NCI-H82 treated with DMSO at 0.1 percent for 48 hours (cell line): Measurements from ENCODE around the gene INPP5A.
"Not testable (repeated sequence)": the region's sequence is repeated elsewhere in the genome, so short reads cannot be mapped to it uniquely, and the experiment has no call there.

Experiments
- DNase-seq: peaks from one replicate; lab custom pipeline; 2025; ENCODE audit not compliant: unreplicated experiment; lab: John Stamatoyannopoulos, UW

Gene INPP5A, protein sequence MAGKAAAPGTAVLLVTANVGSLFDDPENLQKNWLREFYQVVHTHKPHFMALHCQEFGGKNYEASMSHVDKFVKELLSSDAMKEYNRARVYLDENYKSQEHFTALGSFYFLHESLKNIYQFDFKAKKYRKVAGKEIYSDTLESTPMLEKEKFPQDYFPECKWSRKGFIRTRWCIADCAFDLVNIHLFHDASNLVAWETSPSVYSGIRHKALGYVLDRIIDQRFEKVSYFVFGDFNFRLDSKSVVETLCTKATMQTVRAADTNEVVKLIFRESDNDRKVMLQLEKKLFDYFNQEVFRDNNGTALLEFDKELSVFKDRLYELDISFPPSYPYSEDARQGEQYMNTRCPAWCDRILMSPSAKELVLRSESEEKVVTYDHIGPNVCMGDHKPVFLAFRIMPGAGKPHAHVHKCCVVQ

DNA sequence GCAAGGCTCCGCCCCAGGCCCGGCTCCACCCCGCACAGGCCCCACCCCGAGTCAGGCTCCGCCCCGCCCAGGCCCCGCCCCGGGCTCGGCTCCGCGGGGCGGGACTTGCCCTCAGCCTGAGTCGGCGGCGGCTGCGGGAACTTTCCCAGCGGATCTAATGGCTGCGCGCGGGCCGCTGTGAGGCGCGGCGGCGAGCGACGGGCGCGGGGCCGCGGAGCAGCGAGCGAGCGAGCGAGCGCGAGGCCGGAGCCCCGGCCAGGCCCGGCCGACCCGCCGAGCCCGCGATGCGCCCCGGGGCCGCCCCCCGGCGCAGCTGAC is at the start of gene INPP5A:
Gene INPP5A (plus strand): TSS at position 104 of the 318 bp plus-strand sequence. CDS start 310 bp downstream, outside the sequence.
- no peak for DNase-seq

DNA sequence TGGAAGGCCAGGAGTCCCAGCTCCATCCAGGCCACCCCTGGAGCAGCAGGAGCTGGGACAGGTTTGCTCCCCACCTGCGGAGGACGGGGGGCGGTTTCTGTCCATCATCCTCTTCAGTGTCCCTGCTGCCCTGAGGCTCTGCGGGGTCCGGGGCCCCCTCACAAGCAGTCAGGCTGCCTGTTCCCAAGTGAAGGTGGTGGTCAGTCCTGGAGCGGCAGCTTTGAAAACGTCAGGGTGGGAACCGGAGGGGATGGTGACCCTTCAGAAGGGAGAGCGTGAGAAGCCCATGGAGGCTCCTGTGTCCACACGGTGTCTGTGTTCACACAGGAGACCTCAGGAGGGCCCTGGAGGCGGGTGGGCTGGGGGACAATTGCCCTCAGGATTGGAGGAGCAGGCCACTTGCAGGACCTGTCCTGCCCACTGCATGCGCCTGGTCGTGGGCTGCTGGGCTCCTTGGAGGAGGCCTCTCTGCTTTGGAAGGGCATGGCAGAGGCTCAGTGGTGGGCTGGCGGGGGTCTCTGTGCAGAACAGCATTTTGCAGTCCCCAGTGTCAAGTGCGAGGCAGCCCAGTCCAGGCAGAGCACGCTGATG is 49.3 kb upstream of the INPP5A start:
- no peak for DNase-seq

DNA sequence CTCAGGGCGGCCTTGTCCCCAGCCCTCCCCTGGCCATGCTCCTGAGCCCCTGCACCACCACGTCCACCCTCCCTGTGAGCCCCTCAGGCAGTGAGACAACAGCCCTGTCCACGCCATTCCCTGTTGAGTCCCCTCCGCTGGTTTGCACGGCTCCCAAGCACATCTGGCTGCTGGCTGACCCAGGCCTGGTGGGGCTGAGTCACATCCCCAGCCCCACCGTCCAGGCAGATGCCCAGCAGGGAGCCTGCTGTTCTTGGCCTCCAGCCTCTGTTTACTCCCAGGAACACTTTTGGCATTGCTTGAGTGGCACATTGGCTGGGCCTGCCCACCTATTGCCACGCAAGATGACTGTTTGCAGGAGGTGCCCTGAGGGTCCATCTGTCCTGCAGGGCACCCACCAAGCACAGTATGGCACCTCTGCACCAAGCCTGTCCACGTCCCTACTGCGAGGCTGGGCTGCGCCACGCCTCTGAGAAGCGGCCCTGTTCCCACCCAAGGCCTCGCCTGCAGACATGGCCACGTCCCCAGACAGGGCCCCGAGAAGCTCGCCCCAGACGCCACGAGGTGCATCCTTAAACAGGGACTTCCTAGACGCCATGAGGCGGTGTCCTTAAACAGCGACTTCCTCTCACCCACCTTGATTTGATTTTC is 48.4 kb upstream of the INPP5A start:
- DNase-seq = no peak

DNA sequence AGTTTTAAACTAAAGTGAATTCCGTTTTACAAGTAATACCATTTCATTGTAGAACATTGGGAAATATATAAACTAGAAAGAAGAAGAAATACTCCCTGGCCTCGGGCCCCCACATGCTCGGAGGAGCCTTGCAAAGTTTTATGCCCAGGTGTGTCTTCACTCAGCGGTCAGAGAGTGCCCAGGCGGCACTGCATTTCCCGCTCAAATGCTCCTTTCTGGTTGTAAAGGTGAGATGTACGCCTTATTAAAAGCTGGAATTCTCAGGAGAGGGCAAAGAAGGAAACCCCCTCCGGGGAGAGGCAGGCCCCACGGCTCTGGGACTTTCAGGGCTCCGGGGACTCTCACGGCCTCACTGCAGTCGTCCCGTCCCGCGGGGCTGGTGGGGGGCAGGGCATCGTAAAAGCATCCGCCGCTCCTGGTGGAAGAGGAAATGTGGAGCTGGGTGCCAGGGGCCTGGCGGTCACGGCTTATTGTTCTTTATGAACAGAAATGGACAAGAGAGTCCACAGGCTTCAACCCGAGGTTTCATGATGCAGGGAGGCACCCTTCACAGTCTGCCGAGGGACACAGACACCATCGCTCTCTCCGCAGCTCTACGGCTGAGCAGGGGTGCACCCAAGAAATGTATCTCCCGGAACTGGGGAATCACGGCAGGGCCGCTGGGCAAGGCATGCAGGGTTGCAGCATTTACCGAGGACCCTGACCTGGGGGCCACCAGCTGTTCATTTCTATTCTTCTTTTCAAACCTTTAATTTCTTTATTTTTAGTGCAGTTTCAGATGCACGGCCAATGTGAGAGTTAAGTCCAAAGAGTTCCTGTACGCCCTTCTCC is 47.7 kb upstream of the INPP5A start:
- DNase-seq = no peak

DNA sequence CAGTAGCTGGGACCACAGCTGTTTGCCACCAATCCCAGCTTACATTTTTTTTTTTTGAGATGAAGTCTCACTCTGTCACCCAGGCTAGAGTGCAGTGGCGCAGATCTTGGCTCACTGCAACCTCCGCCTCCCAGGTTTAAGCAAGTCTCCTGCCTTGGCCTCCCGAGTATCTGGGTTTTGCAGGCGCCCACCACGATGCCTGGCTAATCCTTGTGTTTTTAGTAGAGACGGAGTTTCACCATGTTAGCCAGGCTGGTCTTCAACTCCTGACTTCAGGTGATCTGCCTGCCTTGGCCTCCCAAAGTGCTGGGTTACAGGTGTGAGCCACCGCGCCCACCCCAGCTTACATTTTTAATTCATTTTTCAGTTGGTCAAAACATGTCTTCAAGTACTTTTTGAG is 46.1 kb upstream of the INPP5A start:
- not testable (repeated sequence) for DNase-seq

DNA sequence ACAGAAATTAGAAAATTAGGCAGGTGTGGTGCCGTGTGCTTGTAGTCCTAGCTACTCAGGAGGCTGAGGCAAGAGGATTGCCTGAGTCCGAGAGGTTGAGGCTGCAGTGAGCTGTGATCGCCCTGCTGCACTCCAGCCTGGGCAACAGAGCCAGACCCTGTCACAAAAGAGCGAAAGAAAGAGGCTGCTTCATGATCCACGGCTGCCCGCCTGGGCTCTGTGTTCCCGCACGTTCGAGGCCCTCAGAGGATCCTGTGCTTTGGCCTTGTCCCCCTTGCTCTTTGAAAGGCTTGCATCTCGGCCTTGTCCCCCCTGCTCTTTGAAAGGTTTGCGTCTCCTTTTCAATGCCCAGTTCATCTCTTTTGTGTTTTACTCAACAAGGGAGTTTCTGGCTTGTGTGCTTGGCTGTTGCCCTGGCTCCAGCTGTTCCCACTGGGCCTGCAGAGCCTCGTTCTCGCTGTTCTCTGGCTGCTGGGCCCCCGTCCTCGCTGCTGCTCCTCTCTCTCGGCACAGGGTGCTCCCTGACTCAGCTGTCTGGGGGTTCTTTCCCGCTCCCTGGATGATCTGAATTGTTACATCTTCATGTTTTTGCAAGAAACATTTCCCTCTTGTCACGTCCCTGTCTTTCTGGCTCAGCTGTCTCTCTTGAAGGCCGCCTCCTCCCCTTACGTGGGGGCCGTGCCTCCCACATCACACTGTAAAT is 45.1 kb upstream of the INPP5A start:
- DNase-seq = no peak

DNA sequence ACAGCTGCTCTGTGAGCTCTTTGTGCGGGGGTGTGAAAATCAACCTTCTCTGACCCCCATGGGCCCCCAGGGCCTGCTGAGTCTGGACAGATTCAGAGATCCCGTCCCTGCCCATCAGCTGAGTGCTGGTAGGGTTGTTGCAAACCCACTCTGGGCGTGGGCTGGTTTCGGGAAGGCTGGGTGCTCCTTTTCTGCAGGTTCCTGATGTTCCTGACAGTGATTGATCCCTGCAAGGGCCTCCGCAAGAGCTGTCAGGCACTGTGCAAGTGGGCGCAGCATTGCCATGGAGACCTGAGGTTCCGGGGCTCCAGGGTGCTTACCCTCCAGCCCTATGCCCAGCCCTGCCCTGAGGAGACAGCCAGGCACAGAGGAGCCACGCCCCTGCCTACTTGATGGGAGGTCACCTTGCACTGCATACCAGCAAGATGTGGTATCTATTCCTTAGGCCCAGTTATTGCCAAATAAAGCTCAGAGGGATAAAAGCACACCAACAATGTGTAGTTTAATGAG is 44.3 kb upstream of the INPP5A start:
- no peak for DNase-seq

DNA sequence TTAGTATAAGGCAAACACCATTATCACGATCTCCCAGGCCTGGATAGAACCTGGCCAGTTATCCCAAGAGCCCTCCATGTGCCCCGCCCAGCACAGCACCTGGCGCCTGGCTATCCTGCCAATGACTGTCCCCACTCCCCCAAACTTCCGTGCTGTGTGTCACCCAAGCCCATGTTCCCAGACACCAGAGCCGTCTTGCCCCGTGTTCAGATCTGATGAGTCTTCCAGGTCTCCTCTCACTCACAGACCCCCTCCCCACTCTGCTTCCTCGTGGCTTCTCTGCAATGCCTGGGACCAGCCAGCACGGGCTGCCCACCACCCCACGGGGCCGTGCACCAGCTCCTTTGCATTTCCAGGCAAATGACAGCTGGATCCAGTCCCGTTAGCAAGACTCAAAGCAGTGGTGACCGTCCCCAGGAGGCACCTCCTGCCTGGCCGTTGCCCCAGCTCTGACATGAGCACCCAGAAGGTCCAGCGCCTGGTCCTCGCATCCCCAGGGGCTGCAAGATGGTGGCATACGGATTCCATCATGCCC is 43.8 kb upstream of the INPP5A start:
- DNase-seq = no peak

DNA sequence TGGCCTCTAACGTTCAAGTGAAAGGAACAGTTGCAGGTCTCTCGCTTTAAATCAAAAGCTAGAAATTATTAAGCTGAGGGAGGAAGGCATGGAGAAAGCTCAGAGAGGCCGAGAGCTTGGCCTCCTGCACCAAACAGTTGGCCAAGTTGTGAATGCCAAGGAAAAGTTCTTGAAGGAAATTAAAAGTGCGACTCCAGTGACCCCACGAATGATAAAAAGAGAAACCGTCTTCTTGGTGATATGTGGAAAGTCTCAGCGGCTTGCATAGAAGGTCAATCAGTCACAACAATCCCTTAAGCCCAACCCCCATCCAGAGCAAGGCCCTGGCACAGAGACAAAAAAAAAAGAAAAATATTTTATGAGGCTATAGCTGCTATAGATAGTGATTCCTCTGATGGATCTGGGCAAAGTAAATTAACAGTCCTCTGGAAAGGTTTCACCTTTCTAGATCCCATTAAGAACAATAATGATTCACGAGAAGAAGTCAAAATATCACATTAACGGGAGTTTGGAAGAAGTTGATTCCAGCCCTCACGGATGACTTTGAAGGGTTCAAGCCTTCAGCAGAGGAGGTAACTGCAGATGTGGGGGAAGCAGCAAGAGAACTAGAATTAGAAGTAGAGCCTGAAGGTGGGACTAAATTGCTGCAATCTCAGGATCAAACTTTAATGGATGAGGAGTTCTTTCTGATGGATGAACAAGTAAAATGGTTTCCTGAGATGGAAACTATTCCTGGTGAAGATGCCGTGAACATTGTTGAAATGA is 42.5 kb upstream of the INPP5A start:
- no peak for DNase-seq

DNA sequence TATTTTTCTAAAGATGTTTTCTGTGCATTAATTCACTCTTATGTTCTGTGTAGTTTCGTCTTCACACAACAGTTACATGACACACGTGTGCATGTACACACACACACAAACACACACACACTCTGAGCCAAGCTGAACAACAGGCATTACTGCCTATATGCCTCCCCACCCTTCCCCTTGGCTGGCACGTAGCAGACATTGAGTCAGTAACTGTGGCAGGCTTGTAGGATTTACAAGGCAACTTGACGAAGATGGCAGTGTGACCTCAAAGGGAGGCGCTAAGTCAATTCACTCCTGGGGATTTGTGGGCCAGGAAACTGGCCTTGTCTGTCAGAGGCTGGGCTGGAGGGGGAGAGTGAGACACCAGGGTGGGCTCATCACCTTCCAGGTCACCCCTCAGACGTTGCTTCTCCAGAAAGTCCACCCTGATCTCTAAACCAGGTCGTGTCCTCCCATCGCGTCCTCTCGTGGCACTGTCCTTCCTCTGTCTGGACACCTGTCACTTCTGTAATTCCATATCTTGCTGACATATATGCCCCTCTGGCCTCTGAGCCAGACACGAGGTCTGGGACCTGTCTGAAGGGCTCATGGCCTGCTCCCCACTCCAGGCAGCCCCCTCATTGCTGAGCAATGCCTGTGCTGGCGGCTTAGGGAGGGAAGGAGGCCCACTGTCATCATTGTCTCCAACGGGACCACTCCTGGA is 41.1 kb upstream of the INPP5A start:
- DNase-seq = no peak

DNA sequence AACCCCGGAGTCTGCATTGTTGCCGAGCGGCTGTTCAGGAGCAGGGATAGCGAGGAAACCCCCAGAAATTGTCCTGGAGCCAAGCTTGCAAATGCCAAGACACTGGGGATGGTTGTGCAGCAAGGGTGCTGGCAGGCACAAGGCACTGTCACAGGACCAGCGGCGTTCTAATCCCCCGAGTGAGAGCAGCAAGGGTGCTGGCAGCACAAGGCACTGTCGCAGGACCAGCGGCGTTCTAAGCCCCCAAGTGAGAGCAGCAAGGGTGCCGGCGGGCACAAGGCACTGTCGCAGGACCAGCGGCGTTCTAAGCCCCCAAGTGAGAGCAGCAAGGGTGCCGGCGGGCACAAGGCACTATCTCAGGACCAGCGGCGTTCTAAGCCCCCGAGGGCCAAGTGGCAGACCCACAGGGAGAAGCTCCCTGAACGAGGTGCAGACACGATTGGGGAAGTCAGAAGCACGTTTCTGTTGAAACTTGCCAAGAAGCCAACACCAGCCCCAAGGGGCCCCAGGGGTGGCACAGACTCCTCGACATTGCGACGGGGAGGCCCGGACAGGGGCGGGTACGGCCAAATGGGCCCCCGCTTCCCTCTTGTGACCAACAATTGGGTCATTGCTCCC is 40.4 kb upstream of the INPP5A start:
- DNase-seq = no peak

DNA sequence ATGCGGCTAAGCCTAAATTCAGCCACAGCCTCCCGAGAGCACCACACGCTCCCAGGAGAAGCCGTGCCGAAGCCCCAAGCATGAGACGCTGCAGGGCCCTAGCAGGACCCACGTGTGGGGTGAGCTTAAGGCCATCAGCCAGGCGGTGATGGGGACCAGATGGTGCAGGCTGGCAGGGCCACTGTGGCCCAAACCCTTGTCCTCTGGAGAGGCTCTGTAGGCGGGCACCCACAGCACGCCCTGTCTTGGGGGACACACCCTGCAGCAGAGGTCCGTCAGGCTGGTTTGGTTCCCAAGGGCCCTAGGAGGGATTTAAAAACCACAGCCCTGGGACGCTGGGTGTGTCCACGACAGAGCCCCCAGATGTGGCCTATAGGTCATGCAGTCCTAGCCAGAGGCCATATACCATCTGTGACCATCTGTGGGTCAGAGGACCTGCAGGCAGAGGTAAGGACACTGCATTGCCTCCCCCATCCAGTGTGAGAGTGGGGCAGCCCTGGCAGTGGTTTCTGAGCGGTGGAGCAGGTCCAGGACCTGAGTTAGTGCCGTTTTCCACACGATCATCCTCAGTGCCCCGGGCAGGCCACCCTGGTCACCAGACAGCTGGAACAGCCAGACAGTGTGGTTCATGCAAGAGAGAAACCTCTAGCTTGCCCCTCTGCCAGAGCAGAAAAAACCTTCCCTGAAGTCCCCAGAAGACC is 39.6 kb upstream of the INPP5A start:
- no peak for DNase-seq

DNA sequence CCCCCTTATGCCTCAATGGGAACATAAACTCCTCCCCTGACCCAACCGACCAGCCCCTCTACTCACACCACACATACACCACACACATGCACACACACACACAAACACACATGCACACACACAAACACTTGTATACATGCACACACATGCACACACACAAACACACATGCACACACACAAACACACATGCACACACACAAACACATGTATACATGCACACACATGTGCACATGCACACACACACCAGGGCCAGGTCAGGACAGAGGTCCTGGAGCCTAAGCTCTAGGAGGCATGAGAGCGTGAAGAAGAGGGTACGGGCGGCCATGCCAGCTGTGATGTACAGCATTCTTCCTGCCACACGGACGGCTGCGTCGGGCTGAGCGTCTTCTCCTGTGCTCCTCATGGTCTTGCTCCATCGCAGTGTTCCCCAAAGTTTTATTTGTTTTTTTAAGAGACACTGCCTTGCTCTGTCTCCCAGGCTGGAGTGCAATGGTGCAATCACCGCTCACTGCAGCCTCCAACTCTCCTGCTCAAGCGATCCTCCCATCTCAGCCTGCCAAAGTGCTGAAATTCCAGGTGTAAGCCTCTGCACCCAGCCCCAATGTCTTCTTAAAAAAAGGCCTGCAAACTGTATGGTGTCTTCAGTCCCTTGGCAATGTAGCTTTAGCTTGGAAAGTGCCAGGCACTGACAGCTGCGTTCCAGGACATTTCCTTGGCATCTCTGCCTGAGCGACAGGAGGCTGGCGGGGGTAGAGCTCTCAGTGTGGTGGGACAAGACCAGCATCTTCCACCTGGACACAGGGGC is 38.8 kb upstream of the INPP5A start:
- no peak for DNase-seq

DNA sequence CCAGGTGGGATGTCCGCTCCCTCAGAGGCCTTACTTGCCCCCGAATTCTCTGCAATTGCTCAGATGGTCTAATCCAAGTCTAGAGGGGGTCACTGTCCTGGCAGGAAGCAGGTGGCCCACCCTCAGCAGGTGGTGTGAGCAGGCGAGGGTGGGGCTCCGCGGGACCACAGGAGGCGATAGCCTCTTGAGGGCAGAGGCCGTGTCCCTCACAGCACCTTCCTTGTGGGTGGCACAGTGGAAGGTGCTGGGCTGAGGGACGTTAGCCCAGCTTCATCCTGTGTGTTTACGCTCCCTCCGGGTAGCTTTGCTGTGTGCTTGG is 38.3 kb upstream of the INPP5A start:
- no peak for DNase-seq

DNA sequence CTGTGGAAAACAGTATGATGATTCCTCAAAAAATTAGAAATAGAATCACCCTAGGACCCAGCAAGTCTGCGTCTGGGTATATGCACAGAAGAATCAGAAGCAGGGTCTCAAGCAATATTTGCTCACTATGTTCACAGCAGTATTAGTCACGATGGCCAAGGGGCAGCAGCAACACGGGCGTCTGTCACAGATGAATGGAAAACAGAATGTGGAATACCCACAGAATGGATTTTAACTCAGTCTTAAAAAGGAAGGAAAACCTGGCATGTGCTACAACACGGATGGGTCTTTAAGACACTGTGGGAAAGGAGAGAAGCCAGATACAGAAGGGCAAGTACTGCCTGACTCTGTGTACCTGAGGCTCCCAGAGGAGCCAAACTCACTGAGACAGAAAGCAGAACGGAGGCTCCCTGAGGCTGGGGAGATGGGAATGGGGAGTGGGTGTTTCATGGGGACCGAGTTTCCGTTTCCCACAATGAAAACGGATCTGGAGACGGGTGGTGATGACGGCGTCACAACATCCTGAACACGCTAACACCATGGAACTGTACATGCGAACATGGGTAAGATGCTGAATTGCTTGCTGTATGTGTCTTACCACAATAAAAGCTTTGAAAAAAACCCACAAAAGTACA is 36.7 kb upstream of the INPP5A start:
- no peak for DNase-seq

DNA sequence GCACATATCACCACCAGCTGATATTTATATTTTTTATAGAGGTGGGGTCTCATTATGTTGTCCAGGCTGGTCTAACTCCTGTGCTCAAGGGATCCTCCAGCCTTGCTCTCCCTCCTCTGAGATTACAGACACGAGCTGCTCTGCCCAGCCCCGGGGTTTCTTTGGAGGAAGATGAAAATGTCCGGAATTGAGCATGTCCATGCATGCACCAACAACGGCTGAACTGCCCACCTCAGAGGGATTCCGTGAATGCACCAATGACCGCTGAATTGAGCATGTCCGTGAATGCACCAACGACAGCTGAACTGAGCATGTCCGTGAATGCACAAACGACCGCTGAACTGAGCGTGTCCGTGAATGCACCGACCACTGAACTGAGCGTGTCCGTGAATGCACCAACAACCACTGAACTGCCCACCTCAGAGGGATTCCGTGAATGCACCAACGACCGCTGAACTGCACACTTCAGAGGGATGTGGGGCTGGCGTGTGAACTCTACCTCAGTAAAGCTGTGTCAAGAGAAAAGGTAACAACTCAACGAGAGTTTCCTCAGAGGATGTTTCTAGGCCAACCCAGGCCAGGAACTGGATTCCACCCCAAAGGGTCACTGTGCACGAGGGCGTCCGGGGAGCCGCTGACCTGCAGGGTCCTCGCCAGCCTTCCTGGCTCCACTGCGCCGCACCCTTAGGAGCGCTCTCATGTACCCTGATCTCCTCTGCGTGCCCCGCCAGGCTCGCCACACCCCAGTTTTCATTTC is 34.9 kb upstream of the INPP5A start:
- DNase-seq = no peak
